Measurements from ENCODE around the gene CSTA. TPM values are rescaled to one million over a fixed set of nuclear protein-coding genes. Genes with fewer than 3 reads are reported as not detected.

The CSTA gene
- polyA plus RNA-seq, 1 donor from 2014 or later: not detected

DNA sequence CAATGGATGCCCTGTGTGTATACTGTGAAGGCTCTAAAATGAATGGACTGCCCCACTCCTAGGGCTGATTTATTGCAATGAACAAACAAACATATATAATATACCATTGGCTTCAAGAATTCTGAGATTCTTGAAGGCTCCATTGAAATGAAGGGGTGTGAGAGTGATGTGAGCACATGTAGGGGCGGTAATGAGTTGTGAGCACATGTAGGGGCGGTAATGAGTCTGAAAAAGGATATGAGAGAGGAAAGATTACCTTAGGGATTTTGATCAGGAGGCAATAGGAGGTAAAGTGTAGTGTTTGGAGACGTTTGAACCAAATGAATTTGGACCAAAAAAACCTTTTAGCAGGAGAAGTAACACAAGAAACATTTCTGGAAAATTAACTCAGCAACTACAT lies 62.7 kb downstream of the CSTA start:
- H3K79me2 ChIP-seq (replicated peaks; ENCODE audit: insufficient read depth, low read length): peaks cover 3% of the 10 kb centered on the region
- no peak overlapping the region for H3K4me3 ChIP-seq (ENCODE audit: low read length)
- no peak for TF ChIP-seq SMC3 (conservative IDR thresholded peaks at IDR 0.05; ENCODE audit: poor library complexity)
- TF ChIP-seq REST (IDR thresholded peaks at IDR 0.05; ENCODE audit: borderline replicate concordance): no peak
- TF ChIP-seq TAF1 (IDR thresholded peaks at IDR 0.05; ENCODE audit: low read depth): no peak
- no peak for TF ChIP-seq POLR2AphosphoS5 (IDR thresholded peaks at IDR 0.05)
- TF ChIP-seq, protein P1, sequence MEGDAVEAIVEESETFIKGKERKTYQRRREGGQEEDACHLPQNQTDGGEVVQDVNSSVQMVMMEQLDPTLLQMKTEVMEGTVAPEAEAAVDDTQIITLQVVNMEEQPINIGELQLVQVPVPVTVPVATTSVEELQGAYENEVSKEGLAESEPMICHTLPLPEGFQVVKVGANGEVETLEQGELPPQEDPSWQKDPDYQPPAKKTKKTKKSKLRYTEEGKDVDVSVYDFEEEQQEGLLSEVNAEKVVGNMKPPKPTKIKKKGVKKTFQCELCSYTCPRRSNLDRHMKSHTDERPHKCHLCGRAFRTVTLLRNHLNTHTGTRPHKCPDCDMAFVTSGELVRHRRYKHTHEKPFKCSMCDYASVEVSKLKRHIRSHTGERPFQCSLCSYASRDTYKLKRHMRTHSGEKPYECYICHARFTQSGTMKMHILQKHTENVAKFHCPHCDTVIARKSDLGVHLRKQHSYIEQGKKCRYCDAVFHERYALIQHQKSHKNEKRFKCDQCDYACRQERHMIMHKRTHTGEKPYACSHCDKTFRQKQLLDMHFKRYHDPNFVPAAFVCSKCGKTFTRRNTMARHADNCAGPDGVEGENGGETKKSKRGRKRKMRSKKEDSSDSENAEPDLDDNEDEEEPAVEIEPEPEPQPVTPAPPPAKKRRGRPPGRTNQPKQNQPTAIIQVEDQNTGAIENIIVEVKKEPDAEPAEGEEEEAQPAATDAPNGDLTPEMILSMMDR (IDR thresholded peaks at IDR 0.05; ENCODE audit: poor library complexity, severe bottlenecking): no peak
- TF ChIP-seq EZH2 (IDR thresholded peaks at IDR 0.05; ENCODE audit: borderline replicate concordance, insufficient read depth, low read length, poor library complexity, severe bottlenecking): no peak
- TF ChIP-seq MXI1 (conservative IDR thresholded peaks at IDR 0.05; ENCODE audit: poor library complexity, severe bottlenecking): no peak
- no peak for TF ChIP-seq RAD21 (conservative IDR thresholded peaks at IDR 0.05)
- no peak for TF ChIP-seq EP300 (conservative IDR thresholded peaks at IDR 0.05; ENCODE audit: poor library complexity, severe bottlenecking)
- H2AFZ ChIP-seq (ENCODE audit: low read depth, low read length): no peak overlapping the region
- no peaks in the 10 kb centered on the region for H3F3A ChIP-seq (ENCODE audit: insufficient read depth, low read length, poor library complexity, severe bottlenecking)
- no peaks in the 10 kb centered on the region for H3K27me3 ChIP-seq (ENCODE audit: insufficient read depth, low read depth, low read length)
- no peaks in the 10 kb centered on the region for H3K9me2 ChIP-seq (ENCODE audit: insufficient read depth, low read length)
- H3K27ac ChIP-seq (ENCODE audit: low read length): no peak overlapping the region
- no peak overlapping the region for H3K9ac ChIP-seq (ENCODE audit: low read length)
- H3K36me3 ChIP-seq (ENCODE audit: insufficient read depth, low read length): no peaks in the 10 kb centered on the region
- no peaks in the 10 kb centered on the region for H3K9me3 ChIP-seq (ENCODE audit: low read length)
- no peak overlapping the region for H3K4me2 ChIP-seq (ENCODE audit: low read length)
- H4K20me1 ChIP-seq (ENCODE audit: insufficient read depth): no peaks in the 10 kb centered on the region

- H3K4me3 ChIP-seq (ENCODE audit: low read length): no peak overlapping the region
- H3K36me3 ChIP-seq (ENCODE audit: insufficient read depth, low read length): no peaks in the 10 kb centered on the region
- H3K27ac ChIP-seq (ENCODE audit: low read length): no peak overlapping the region
- no peaks in the 10 kb centered on the region for H3F3A ChIP-seq (ENCODE audit: insufficient read depth, low read length, poor library complexity, severe bottlenecking)
- H3K9me2 ChIP-seq (ENCODE audit: insufficient read depth, low read length): no peaks in the 10 kb centered on the region
- no peaks in the 10 kb centered on the region for H3K27me3 ChIP-seq (ENCODE audit: insufficient read depth, low read depth, low read length)
- no peak for TF ChIP-seq EZH2 (IDR thresholded peaks at IDR 0.05; ENCODE audit: borderline replicate concordance, insufficient read depth, low read length, poor library complexity, severe bottlenecking)
- no peak for TF ChIP-seq REST (IDR thresholded peaks at IDR 0.05; ENCODE audit: borderline replicate concordance)
- no peak for TF ChIP-seq MXI1 (conservative IDR thresholded peaks at IDR 0.05; ENCODE audit: poor library complexity, severe bottlenecking)
- TF ChIP-seq RAD21 (conservative IDR thresholded peaks at IDR 0.05): no peak
- no peak for TF ChIP-seq SMC3 (conservative IDR thresholded peaks at IDR 0.05; ENCODE audit: poor library complexity)
- H3K9me3 ChIP-seq (ENCODE audit: low read length): no peaks in the 10 kb centered on the region
- no peak overlapping the region for H3K9ac ChIP-seq (ENCODE audit: low read length)
- no peak overlapping the region for H2AFZ ChIP-seq (ENCODE audit: low read depth, low read length)
- H4K20me1 ChIP-seq (ENCODE audit: insufficient read depth): no peaks in the 10 kb centered on the region
- no peak overlapping the region for H3K4me2 ChIP-seq (ENCODE audit: low read length)
- H3K79me2 ChIP-seq (replicated peaks; ENCODE audit: insufficient read depth, low read length): no peaks in the 10 kb centered on the region
These were observed 64.1 kb downstream of the CSTA start for GRCh38 chr3:122389197-122389596.
